Endothelial cell of umbilical vein (primary cell): Measurements from ENCODE around the gene CDK15. TPM values are rescaled to one million over a fixed set of nuclear protein-coding genes. Genes with fewer than 3 reads are reported as not detected.

Experiments used
- BruUV-seq: library from RNA; stranded (reverse); fragments of 400-500 nt; replicated peaks from 2 replicates; lab custom pipeline; 2021; lab: Mats Ljungman, UMichigan
- CTCF ChIA-PET: fragments of 300-600, 350-600 bp; sonication (Branson Sonifier 250); formaldehyde crosslinking; loops from one replicate; lab custom pipeline; 2021; ENCODE audit warnings: antibody characterized with exemption, inconsistent platforms; lab: Charles Lee
- POLR2A ChIA-PET: fragments of 300-600, 350-600 bp; sonication (Branson Sonifier 250); formaldehyde crosslinking; loops from one replicate; lab custom pipeline; 2021; ENCODE audit warnings: antibody characterized with exemption, inconsistent platforms; lab: Charles Lee
- DNase-seq: peaks from one replicate; pipeline ENCODE4 v3.0.0-alpha.2; 2011; ENCODE audit warnings: low read depth, low spot score
- FAIRE-seq: peaks from 2 replicates; lab custom pipeline; 2011; peaks lifted over from hg19 to GRCh38; lab: Jason Lieb, UNC
- H2AFZ ChIP-seq: 2 replicates; pipeline ENCODE4 v1.6.0; 2012; ENCODE audit warnings: low read depth, low read length, control low read depth, inconsistent platforms
- H3K27ac ChIP-seq: 2 replicates; pipeline ENCODE4 v1.5.1; 2011; ENCODE audit warnings: low read depth, mild to moderate bottlenecking, control low read depth, low read length, moderate library complexity; ENCODE audit not compliant: insufficient read depth
- H3K27me3 ChIP-seq, 2 experiments: 2 replicates each; pipeline versions ENCODE4 v1.6.0 to v1.6.1; 2011; ENCODE audit warnings: low read length in 2 of 2, mixed read lengths in 1 of 2; ENCODE audit not compliant: control insufficient read depth in 2 of 2, insufficient read depth in 2 of 2
- H3K36me3 ChIP-seq, 2 experiments: 2 replicates in 1 of 2; 3 replicates in 1 of 2; pipeline ENCODE4 v1.5.1; 2011; ENCODE audit warnings: low read length in 2 of 2, mild to moderate bottlenecking in 1 of 2, moderate library complexity in 1 of 2; ENCODE audit not compliant: control insufficient read depth in 2 of 2, insufficient read depth in 2 of 2; ENCODE audit errors: extremely low read depth in 1 of 2
- H3K4me1 ChIP-seq: 3 replicates; pipeline ENCODE4 v1.5.1; 2011; ENCODE audit warnings: mild to moderate bottlenecking, low read length; ENCODE audit not compliant: control insufficient read depth, insufficient read depth; ENCODE audit errors: extremely low read depth
- H3K4me2 ChIP-seq: 2 replicates; pipeline ENCODE4 v1.6.1; 2011; ENCODE audit warnings: low read length, control low read depth, mixed read lengths; ENCODE audit not compliant: insufficient read depth
- H3K4me3 ChIP-seq, 3 experiments: fragments of 200-600 bp in 1 of 3; sonication (generic), shearing (Covaris generic) in 1 of 3; replicated peaks in 1 of 3; 2 replicates each; pipeline ENCODE4 v1.5.1; 2011 to 2016; ENCODE audit warnings: control low read depth in 3 of 3, low read length in 3 of 3, mild to moderate bottlenecking in 2 of 3, inconsistent platforms in 1 of 3, low read depth in 1 of 3, moderate library complexity in 1 of 3; ENCODE audit not compliant: insufficient read depth in 1 of 3
- H3K79me2 ChIP-seq: 2 replicates; pipeline ENCODE4 v1.6.0; 2012; ENCODE audit warnings: low read length, inconsistent platforms; ENCODE audit not compliant: control insufficient read depth, insufficient read depth
- H3K9ac ChIP-seq: replicated peaks from 2 replicates; pipeline ENCODE3; 2011; ENCODE audit warnings: low read length, control low read depth; ENCODE audit not compliant: insufficient read depth; ENCODE audit errors: extremely low read depth
- H3K9me1 ChIP-seq: replicated peaks from 3 replicates; pipeline ENCODE4 v1.6.0; 2011; ENCODE audit warnings: mild to moderate bottlenecking, low read length; ENCODE audit not compliant: control insufficient read depth, insufficient read depth; ENCODE audit errors: extremely low read depth
- H3K9me3 ChIP-seq: replicated peaks from 2 replicates; pipeline ENCODE4 v1.5.1; 2012; ENCODE audit warnings: low read length, inconsistent platforms; ENCODE audit not compliant: control insufficient read depth, insufficient read depth
- H4K20me1 ChIP-seq: replicated peaks from 2 replicates; pipeline ENCODE3; 2011; ENCODE audit warnings: mild to moderate bottlenecking, low read length; ENCODE audit not compliant: control insufficient read depth, insufficient read depth; ENCODE audit errors: extremely low read depth
- CTCF ChIP-seq, 2 donors: IDR thresholded peaks; 1 replicate in 1 of 2; 2 replicates in 1 of 2; pipeline ENCODE4 v1.5.1; 2011; ENCODE audit warnings: low read length in 2 of 2, mild to moderate bottlenecking in 2 of 2, moderate library complexity in 2 of 2, control low read depth in 1 of 2, inconsistent platforms in 1 of 2, low read depth in 1 of 2; ENCODE audit not compliant: insufficient read depth in 1 of 2; ENCODE audit errors: extremely low read depth in 1 of 2
- EZH2 ChIP-seq: IDR thresholded peaks from 2 replicates; pipeline ENCODE4 v1.6.1; 2012; ENCODE audit warnings: borderline replicate concordance, low read depth, mild to moderate bottlenecking, moderate library complexity, low read length, inconsistent platforms; ENCODE audit not compliant: severe bottlenecking
- FOS ChIP-seq: IDR thresholded peaks from 2 replicates; pipeline ENCODE4 v1.6.1; 2011; ENCODE audit warnings: mild to moderate bottlenecking, low read length, moderate library complexity, borderline replicate concordance; ENCODE audit not compliant: insufficient read depth
- GATA2 ChIP-seq: IDR thresholded peaks from 2 replicates; pipeline ENCODE4 v1.7.0; 2011; ENCODE audit warnings: low read depth, mild to moderate bottlenecking, moderate library complexity, mixed read lengths, low read length; ENCODE audit not compliant: insufficient read length, insufficient read depth
- JUN ChIP-seq: IDR thresholded peaks from 2 replicates; pipeline ENCODE4 v1.6.1; 2011; ENCODE audit warnings: borderline replicate concordance, low read depth; ENCODE audit not compliant: insufficient read length, insufficient read depth
- MAX ChIP-seq: IDR thresholded peaks from 2 replicates; pipeline ENCODE4 v1.6.1; 2011; ENCODE audit not compliant: insufficient read depth, insufficient read length
- MYC ChIP-seq: IDR thresholded peaks from one replicate; pipeline ENCODE4 v1.6.1; 2011; ENCODE audit warnings: mild to moderate bottlenecking, low read depth, low read length
- POLR2A ChIP-seq: IDR thresholded peaks from 2 replicates; pipeline ENCODE4 v1.6.1; 2012; ENCODE audit warnings: low read depth, mild to moderate bottlenecking, control low read depth, low read length
- POLR2AphosphoS5 ChIP-seq: IDR thresholded peaks from 2 replicates; pipeline ENCODE4 v1.6.1; 2012; ENCODE audit warnings: low read depth, mild to moderate bottlenecking, control low read depth, low read length, moderate library complexity; ENCODE audit not compliant: insufficient read depth
- dilution Hi-C: fragments of 300-500 bp; cut with MboI; formaldehyde crosslinking; loops from one replicate; pipeline ENCODE4 v1.15.0; 2019; ENCODE audit warnings: low sequenced_read_pairs; ENCODE audit not compliant: extremely low pct_ligation_motif_present
- intact Hi-C: fragments of 100-400 bp; cut with micrococcal nuclease; formaldehyde crosslinking; loops from one replicate; pipeline ENCODE4 v1.10.0; 2022
- polyA plus RNA-seq, 4 experiments: library from polyadenylated mRNA; depleted of rRNA in 3 of 4; stranded (reverse) in 3 of 4; unstranded in 1 of 4; fragments of >200 nt; gene quantifications; 2 replicates each; pipeline versions ENCODE4 v1.2.1 to v1.2.3, GENCODE V29; 2011 to 2012; ENCODE audit warnings: missing spikeins in 1 of 4
- total RNA-seq: library from RNA; stranded (reverse); gene quantifications from 2 replicates; pipeline ENCODE4 v1.2.3, GENCODE V29; 2021

CDK15 gene
- total and polyA plus RNA-seq, 2 donors (not counting 3 experiments of a cell fraction or from before 2014, with no cell fraction given), result not detected

GRCh38 chr2:201835066-201835465 lies 28.7 kb downstream of the CDK15 start:
- no peaks in the 10 kb centered on the region for H3K9me1 ChIP-seq
- H4K20me1 ChIP-seq, result no peaks in the 10 kb centered on the region
- no peak overlapping the region for H3K4me3 ChIP-seq
- no peaks in the 10 kb centered on the region for H3K79me2 ChIP-seq
- ChIA-PET POLR2A (no interaction called here), CTCF (no interaction called here)
- DNase-seq (no peak), FAIRE-seq (no peak)
- dilution Hi-C loops (no loop called here), intact Hi-C loops (no loop called here)
- TF ChIP-seq EZH2 (no peak), MAX (no peak), JUN (no peak), FOS (no peak), POLR2A (no peak)
- no TSS peak for BruUV-seq
- H3K4me2 ChIP-seq, result no peak overlapping the region
- H3K27me3 ChIP-seq, result peaks cover 2 to 3% of the 10 kb centered on the region in 2 experiments
- H3K9ac ChIP-seq, result no peak overlapping the region
- no peak overlapping the region for H3K27ac ChIP-seq
- H3K4me1 ChIP-seq, result no peaks in the 10 kb centered on the region
- no peaks in the 10 kb centered on the region for H3K9me3 ChIP-seq
- H3K36me3 ChIP-seq, result no peaks in the 10 kb centered on the region
- H2AFZ ChIP-seq, result no peak overlapping the region

- no peak overlapping the region for H3K4me2 ChIP-seq
- no peak overlapping the region for H3K4me3 ChIP-seq
- BruUV-seq, result no TSS peak
- H4K20me1 ChIP-seq, result no peaks in the 10 kb centered on the region
- no peak overlapping the region for H2AFZ ChIP-seq
- TF ChIP-seq EZH2 (no peak), POLR2A (no peak), GATA2 (no peak), FOS (no peak), JUN (no peak), CTCF (IDR thresholded peaks at IDR 0.05; ENCODE audit: extremely low read depth in 1 of 2, insufficient read depth in 1 of 2, low read depth in 1 of 2, low read length in 2 of 2) (no peak), POLR2AphosphoS5 (no peak), MAX (no peak), MYC (no peak)
- H3K9me1 ChIP-seq, result no peaks in the 10 kb centered on the region
- ChIA-PET POLR2A (no interaction called here), CTCF (interaction anchor here (1.3 kb wide), 1 partner anchor 33 kb away, joined by 4 read pairs; no protein-coding TSS in a partner anchor)
- no peaks in the 10 kb centered on the region for H3K79me2 ChIP-seq
- H3K9me3 ChIP-seq, result no peaks in the 10 kb centered on the region
- H3K36me3 ChIP-seq, result no peaks in the 10 kb centered on the region
- dilution Hi-C loops (no loop called here), intact Hi-C loops (no loop called here)
- FAIRE-seq (no peak), DNase-seq (no peak)
- no peaks in the 10 kb centered on the region for H3K4me1 ChIP-seq
- no peak overlapping the region for H3K9ac ChIP-seq
- peaks cover 2 to 7% of the 10 kb centered on the region in 2 experiments for H3K27me3 ChIP-seq
- H3K27ac ChIP-seq, result no peak overlapping the region
Observed at GRCh38 chr2:201837391-201837790, 31.1 kb downstream of the CDK15 start.
